ENCODE measurements around the gene ACOT7. TPM values are rescaled to one million over a fixed set of nuclear protein-coding genes. Genes with fewer than 3 reads are reported as not detected.
A peak's percentile ranks its signal among the peaks of the same experiment; 100 is the strongest.

Gene ACOT7
- total and polyA plus RNA-seq, 2 of the 13 experiments (the other 11 are each of a cell fraction or from before 2014, with no cell fraction given): 33.0 to 55.8 TPM

DNA sequence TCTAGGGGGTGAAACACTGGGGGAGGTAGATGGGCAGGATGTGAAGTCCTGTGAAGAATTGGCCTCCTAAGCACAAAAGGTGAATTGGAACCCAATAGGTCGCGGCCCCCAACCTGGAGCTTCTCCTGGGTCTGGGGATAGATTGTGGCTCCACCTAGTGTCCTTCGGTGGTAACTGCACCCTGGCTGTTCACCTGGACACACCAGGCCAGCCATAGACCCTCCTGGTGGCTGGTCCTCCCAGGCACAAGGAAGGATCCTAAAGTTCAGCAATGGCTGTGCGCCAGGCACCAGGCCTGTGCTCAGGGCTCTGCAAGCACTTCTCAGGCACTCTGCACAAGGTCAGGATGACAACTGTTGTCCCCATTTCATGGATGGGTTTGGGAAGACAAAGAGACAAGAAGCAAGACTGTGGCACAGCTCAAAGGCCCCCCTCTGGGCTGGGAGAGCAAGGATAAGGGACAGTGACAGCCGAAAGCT is 44.5 kb upstream of the ACOT7 start (continued):
- TF ChIP-seq, protein P1, sequence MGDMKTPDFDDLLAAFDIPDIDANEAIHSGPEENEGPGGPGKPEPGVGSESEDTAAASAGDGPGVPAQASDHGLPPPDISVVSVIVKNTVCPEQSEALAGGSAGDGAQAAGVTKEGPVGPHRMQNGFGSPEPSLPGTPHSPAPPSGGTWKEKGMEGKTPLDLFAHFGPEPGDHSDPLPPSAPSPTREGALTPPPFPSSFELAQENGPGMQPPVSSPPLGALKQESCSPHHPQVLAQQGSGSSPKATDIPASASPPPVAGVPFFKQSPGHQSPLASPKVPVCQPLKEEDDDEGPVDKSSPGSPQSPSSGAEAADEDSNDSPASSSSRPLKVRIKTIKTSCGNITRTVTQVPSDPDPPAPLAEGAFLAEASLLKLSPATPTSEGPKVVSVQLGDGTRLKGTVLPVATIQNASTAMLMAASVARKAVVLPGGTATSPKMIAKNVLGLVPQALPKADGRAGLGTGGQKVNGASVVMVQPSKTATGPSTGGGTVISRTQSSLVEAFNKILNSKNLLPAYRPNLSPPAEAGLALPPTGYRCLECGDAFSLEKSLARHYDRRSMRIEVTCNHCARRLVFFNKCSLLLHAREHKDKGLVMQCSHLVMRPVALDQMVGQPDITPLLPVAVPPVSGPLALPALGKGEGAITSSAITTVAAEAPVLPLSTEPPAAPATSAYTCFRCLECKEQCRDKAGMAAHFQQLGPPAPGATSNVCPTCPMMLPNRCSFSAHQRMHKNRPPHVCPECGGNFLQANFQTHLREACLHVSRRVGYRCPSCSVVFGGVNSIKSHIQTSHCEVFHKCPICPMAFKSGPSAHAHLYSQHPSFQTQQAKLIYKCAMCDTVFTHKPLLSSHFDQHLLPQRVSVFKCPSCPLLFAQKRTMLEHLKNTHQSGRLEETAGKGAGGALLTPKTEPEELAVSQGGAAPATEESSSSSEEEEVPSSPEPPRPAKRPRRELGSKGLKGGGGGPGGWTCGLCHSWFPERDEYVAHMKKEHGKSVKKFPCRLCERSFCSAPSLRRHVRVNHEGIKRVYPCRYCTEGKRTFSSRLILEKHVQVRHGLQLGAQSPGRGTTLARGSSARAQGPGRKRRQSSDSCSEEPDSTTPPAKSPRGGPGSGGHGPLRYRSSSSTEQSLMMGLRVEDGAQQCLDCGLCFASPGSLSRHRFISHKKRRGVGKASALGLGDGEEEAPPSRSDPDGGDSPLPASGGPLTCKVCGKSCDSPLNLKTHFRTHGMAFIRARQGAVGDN (CRISPR knock-in tag; IDR thresholded peaks at IDR 0.05): peak; percentile 34
- 0 out of 2 replicates have a peak, but pooled peaks have one; percentile 22 for TF ChIP-seq ZNF350 (CRISPR knock-in tag; IDR thresholded peaks at IDR 0.05; ENCODE audit: borderline replicate concordance, low read depth)
- TF ChIP-seq, protein P2, sequence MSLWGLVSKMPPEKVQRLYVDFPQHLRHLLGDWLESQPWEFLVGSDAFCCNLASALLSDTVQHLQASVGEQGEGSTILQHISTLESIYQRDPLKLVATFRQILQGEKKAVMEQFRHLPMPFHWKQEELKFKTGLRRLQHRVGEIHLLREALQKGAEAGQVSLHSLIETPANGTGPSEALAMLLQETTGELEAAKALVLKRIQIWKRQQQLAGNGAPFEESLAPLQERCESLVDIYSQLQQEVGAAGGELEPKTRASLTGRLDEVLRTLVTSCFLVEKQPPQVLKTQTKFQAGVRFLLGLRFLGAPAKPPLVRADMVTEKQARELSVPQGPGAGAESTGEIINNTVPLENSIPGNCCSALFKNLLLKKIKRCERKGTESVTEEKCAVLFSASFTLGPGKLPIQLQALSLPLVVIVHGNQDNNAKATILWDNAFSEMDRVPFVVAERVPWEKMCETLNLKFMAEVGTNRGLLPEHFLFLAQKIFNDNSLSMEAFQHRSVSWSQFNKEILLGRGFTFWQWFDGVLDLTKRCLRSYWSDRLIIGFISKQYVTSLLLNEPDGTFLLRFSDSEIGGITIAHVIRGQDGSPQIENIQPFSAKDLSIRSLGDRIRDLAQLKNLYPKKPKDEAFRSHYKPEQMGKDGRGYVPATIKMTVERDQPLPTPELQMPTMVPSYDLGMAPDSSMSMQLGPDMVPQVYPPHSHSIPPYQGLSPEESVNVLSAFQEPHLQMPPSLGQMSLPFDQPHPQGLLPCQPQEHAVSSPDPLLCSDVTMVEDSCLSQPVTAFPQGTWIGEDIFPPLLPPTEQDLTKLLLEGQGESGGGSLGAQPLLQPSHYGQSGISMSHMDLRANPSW (CRISPR knock-in tag; IDR thresholded peaks at IDR 0.05; ENCODE audit: borderline replicate concordance): no peak
- peak; percentile 57; the same call in 1 of the 2 replicates for TF ChIP-seq SPEN (CRISPR knock-in tag; IDR thresholded peaks at IDR 0.05; ENCODE audit: low read depth)
- peak; percentile 23 for TF ChIP-seq TEAD3 (CRISPR knock-in tag; optimal IDR thresholded peaks at IDR 0.05; ENCODE audit: borderline replicate concordance)
- TF ChIP-seq, protein P3, sequence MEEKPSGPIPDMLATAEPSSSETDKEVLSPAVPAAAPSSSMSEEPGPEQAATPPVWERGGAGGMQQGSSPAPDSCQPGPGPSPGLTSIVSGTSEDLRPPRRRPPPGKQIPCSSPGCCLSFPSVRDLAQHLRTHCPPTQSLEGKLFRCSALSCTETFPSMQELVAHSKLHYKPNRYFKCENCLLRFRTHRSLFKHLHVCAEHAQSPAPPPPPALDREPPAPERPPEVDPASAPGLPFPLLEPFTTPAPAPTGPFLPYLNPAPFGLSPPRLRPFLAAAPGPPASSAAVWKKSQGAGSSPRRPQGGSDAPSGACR (CRISPR knock-in tag; IDR thresholded peaks at IDR 0.05): no peak
- TF ChIP-seq ZNF598 (CRISPR knock-in tag; IDR thresholded peaks at IDR 0.05; ENCODE audit: borderline replicate concordance): 0 out of 2 replicates have a peak, but pooled peaks have one; percentile 25
- TF ChIP-seq, protein P4, sequence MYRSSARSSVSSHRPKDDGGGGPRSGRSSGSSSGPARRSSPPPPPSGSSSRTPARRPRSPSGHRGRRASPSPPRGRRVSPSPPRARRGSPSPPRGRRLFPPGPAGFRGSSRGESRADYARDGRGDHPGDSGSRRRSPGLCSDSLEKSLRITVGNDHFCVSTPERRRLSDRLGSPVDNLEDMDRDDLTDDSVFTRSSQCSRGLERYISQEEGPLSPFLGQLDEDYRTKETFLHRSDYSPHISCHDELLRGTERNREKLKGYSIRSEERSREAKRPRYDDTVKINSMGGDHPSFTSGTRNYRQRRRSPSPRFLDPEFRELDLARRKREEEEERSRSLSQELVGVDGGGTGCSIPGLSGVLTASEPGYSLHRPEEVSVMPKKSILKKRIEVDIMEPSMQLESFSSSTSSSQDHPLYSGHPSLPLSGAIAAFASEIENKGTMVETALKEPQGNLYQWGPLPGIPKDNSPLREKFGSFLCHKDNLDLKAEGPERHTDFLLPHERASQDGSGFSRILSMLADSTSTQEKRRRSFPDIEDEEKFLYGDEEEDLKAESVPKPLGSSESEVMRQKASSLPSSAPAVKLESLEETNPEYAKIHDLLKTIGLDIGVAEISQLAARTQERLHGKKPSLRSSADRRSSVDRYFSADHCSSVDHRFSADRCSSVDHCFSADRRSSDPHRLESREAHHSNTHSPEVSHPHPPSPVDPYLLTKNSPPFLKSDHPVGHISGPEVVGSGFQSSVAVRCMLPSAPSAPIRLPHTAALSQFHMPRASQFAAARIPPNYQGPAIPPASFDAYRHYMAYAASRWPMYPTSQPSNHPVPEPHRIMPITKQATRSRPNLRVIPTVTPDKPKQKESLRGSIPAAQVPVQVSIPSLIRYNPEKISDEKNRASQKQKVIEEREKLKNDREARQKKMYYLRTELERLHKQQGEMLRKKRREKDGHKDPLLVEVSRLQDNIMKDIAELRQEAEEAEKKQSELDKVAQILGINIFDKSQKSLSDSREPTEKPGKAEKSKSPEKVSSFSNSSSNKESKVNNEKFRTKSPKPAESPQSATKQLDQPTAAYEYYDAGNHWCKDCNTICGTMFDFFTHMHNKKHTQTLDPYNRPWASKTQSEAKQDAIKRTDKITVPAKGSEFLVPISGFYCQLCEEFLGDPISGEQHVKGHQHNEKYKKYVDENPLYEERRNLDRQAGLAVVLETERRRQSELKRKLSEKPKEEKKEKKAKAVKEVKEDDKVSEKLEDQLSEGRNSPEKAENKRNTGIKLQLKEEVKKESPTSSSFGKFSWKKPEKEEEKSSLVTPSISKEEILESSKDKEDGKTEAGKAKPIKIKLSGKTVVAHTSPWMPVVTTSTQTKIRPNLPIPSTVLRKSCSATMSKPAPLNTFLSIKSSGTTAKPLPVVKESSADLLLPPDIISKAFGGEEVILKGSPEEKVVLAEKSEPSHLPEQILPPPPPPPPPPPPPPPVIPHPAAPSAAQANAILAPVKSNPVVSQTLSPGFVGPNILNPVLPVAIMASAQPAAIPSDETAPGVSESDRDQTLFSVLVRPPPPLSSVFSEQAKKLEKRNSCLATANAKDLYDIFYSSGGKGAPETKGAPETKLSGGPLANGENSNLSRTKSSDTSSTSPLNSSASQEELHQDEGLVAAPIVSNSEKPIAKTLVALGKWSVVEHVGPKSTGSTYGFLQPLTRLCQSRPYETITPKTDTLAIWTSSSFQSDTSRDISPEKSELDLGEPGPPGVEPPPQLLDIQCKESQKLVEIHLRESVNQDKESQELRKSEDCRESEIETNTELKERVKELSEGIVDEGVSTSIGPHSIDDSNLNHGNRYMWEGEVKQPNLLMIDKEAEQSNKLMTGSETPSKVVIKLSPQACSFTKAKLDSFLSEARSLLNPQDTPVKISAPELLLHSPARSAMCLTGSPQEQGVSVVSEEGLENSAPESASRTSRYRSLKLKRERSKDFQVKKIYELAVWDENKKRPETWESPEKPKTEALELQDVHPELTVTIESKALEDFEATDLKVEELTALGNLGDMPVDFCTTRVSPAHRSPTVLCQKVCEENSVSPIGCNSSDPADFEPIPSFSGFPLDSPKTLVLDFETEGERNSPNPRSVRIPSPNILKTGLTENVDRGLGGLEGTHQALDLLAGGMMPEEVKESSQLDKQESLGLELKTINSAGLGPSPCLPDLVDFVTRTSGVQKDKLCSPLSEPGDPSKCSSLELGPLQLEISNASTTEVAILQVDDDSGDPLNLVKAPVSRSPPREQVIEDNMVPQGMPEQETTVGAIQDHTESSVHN (CRISPR knock-in tag; IDR thresholded peaks at IDR 0.05): 0 out of 2 replicates have a peak, but pooled peaks have one; percentile 40
- no peak for TF ChIP-seq SP5 (CRISPR knock-in tag; IDR thresholded peaks at IDR 0.05; ENCODE audit: borderline replicate concordance, low read depth)

Data from HepG2 (cell line).